NCI-H226 (cell line): Measurements from ENCODE around the gene CYP21A2.
"Not testable (repeated sequence)": the region's sequence is repeated elsewhere in the genome, so short reads cannot be mapped to it uniquely, and the experiment has no call there.

Source experiments
- DNase-seq: peaks from one replicate; pipeline ENCODE4 v3.0.0-alpha.2; 2015

Gene CYP21A2

GRCh38 chr6:32035283-32036013 lies 2.8 kb upstream of the CYP21A2 start:
- not testable (repeated sequence) for DNase-seq

- not testable (repeated sequence) for DNase-seq
These were observed 1.1 kb upstream of the CYP21A2 start for GRCh38 chr6:32037136-32037535.

GRCh38 chr6:32038878-32039277 lies 663 bp downstream of the CYP21A2 start:
- DNase-seq: not testable (repeated sequence)

- not testable (repeated sequence) for DNase-seq
These were observed 1.4 kb downstream of the CYP21A2 start for GRCh38 chr6:32039321-32040274.

GRCh38 chr6:32040299-32041049 lies 2.3 kb downstream of the CYP21A2 start:
- DNase-seq: not testable (repeated sequence)

- DNase-seq: not testable (repeated sequence)
These were observed 2.8 kb downstream of the CYP21A2 start for GRCh38 chr6:32041050-32041321.

- DNase-seq: not testable (repeated sequence)
These were observed 3.2 kb downstream of the CYP21A2 start for GRCh38 chr6:32041385-32041784.

GRCh38 chr6:32042276-32042675 lies 4.1 kb downstream of the CYP21A2 start:
- not testable (repeated sequence) for DNase-seq

- not testable (repeated sequence) for DNase-seq
These were observed 5.6 kb downstream of the CYP21A2 start for GRCh38 chr6:32043589-32044380.

- DNase-seq: not testable (repeated sequence)
These were observed 6.7 kb downstream of the CYP21A2 start for GRCh38 chr6:32044916-32045315.

GRCh38 chr6:32045811-32046449 lies 7.7 kb downstream of the CYP21A2 start:
- no peak for DNase-seq

GRCh38 chr6:32046450-32047083 lies 8.4 kb downstream of the CYP21A2 start:
- DNase-seq: no peak

GRCh38 chr6:32047084-32047478 lies 8.9 kb downstream of the CYP21A2 start:
- DNase-seq: no peak

- DNase-seq: no peak
These were observed 9.3 kb downstream of the CYP21A2 start for GRCh38 chr6:32047539-32047854.

GRCh38 chr6:32047855-32048766 lies 9.9 kb downstream of the CYP21A2 start:
- peak; percentile 14 for DNase-seq

GRCh38 chr6:32049149-32049548 lies 10.9 kb downstream of the CYP21A2 start:
- DNase-seq: not testable (repeated sequence)

- not testable (repeated sequence) for DNase-seq
These were observed 11.5 kb downstream of the CYP21A2 start for GRCh38 chr6:32049736-32050135.

GRCh38 chr6:32050562-32050961 lies 12.3 kb downstream of the CYP21A2 start:
- no peak for DNase-seq

- not testable (repeated sequence) for DNase-seq
These were observed 14.4 kb downstream of the CYP21A2 start for GRCh38 chr6:32052626-32053025.

- DNase-seq: not testable (repeated sequence)
These were observed 15.1 kb downstream of the CYP21A2 start for GRCh38 chr6:32053314-32053713.
